Effector CD4-positive, alpha-beta T cell (primary cell): ENCODE results near the gene PPT2.

Experiments
- DNase-seq: peaks from one replicate; pipeline ENCODE4 v3.0.0-alpha.2; 2020
- total RNA-seq: gene quantifications from one replicate; lab custom pipeline; 2026; lab: John Stamatoyannopoulos, UW

PPT2 gene
- 3.2 reads per million, percentile 12 among the genes with 10 or more reads in this experiment for total RNA-seq

- DNase-seq: peak; percentile 51
Measured at GRCh38 chr6:32153564-32154513, at the start of gene PPT2. TSS of gene PPT2 (plus strand) at chr6:32154141. CDS start at chr6:32154595, 454 bp downstream.

- DNase-seq: no peak
Measured at GRCh38 chr6:32105433-32105832, 48.5 kb upstream of the PPT2 start.

GRCh38 chr6:32107406-32107805 is 46.5 kb upstream of the PPT2 start:
- no peak for DNase-seq

GRCh38 chr6:32108094-32108627 is 45.8 kb upstream of the PPT2 start:
- no peak for DNase-seq

GRCh38 chr6:32108727-32109113 is 45.2 kb upstream of the PPT2 start:
- DNase-seq: no peak

- DNase-seq: no peak
Measured at GRCh38 chr6:32109114-32109764, 44.7 kb upstream of the PPT2 start, which contains the start of gene TNXB. TSS of gene TNXB (minus strand) at chr6:32109338. CDS start at chr6:32098198, 11,140 bp downstream.

- DNase-seq: no peak
Measured at GRCh38 chr6:32109765-32110160, 44.2 kb upstream of the PPT2 start.

- DNase-seq: no peak
Measured at GRCh38 chr6:32110632-32111031, 43.3 kb upstream of the PPT2 start.

- DNase-seq: no peak
Measured at GRCh38 chr6:32111424-32112066, 42.4 kb upstream of the PPT2 start.

- DNase-seq: no peak
Measured at GRCh38 chr6:32112431-32112980, 41.4 kb upstream of the PPT2 start.

GRCh38 chr6:32113386-32114352 is 40.3 kb upstream of the PPT2 start:
- no peak for DNase-seq

- no peak for DNase-seq
Measured at GRCh38 chr6:32114796-32115195, 39.1 kb upstream of the PPT2 start.

- no peak for DNase-seq
Measured at GRCh38 chr6:32115623-32116022, 38.3 kb upstream of the PPT2 start.

- DNase-seq: no peak
Measured at GRCh38 chr6:32116674-32117073, 37.3 kb upstream of the PPT2 start.

- DNase-seq: no peak
Measured at GRCh38 chr6:32117461-32117860, 36.5 kb upstream of the PPT2 start.

GRCh38 chr6:32118782-32119628 is 34.9 kb upstream of the PPT2 start:
- peak; percentile 56 for DNase-seq

GRCh38 chr6:32120573-32121059 is 33.3 kb upstream of the PPT2 start:
- DNase-seq: no peak

GRCh38 chr6:32123681-32124080 is 30.3 kb upstream of the PPT2 start:
- DNase-seq: no peak

- no peak for DNase-seq
Measured at GRCh38 chr6:32126880-32127279, 27.1 kb upstream of the PPT2 start.

- DNase-seq: no peak
Measured at GRCh38 chr6:32127409-32127716, 26.6 kb upstream of the PPT2 start.
